Prostate gland (tissue), 2 donors: ENCODE measurements around the gene CIROP.

Source experiments
- CTCF ChIP-seq, 4 experiments: fragments of 200-600 bp in 2 of 4; fragments of 450-650 bp in 2 of 4; sonication (generic) in 2 of 4; IDR thresholded peaks; 1 replicate in 3 of 4; 2 replicates in 1 of 4; pipeline ENCODE4 v1.5.1; 2016 to 2019; ENCODE audit warnings: antibody characterized with exemption in 4 of 4, mild to moderate bottlenecking in 2 of 4, moderate library complexity in 2 of 4
- POLR2A ChIP-seq: fragments of 450-650 bp; IDR thresholded peaks from one replicate; pipeline ENCODE4 v1.6.1; 2016; ENCODE audit warnings: antibody characterized with exemption, mild to moderate bottlenecking
- POLR2AphosphoS5 ChIP-seq: sonication (generic); formaldehyde crosslinking; IDR thresholded peaks from one replicate; pipeline ENCODE4 v1.6.1; 2017; ENCODE audit warnings: antibody characterized with exemption

GRCh38 chr14:23078692-23079116, 26.1 kb downstream of the CIROP start:
- TF ChIP-seq CTCF (IDR thresholded peaks at IDR 0.05) (no peak), POLR2AphosphoS5 (peak; percentile 48), POLR2A (no peak)
